Gastroesophageal sphincter (tissue), 3 donors: ENCODE data around the gene ENOX1.

Experiments
- POLR2A ChIP-seq, 2 donors: fragments of 450-650 bp; IDR thresholded peaks; one replicate each; pipeline ENCODE4 v1.6.1; 2017; ENCODE audit warnings: antibody characterized with exemption in 2 of 2, mild to moderate bottlenecking in 2 of 2, moderate library complexity in 1 of 2
- POLR2AphosphoS5 ChIP-seq: sonication (generic); formaldehyde crosslinking; IDR thresholded peaks from one replicate; pipeline ENCODE4 v1.6.1; 2017; ENCODE audit warnings: antibody characterized with exemption
- TF ChIP-seq, protein P1 (sequence below), 4 experiments: fragments of 200-600 bp in 2 of 4; fragments of 450-650 bp in 2 of 4; sonication (generic) in 1 of 4; IDR thresholded peaks; one replicate each; pipeline ENCODE4 v1.5.1; 2017 to 2019; ENCODE audit warnings: antibody characterized with exemption in 4 of 4, mild to moderate bottlenecking in 2 of 4, moderate library complexity in 2 of 4

DNA sequence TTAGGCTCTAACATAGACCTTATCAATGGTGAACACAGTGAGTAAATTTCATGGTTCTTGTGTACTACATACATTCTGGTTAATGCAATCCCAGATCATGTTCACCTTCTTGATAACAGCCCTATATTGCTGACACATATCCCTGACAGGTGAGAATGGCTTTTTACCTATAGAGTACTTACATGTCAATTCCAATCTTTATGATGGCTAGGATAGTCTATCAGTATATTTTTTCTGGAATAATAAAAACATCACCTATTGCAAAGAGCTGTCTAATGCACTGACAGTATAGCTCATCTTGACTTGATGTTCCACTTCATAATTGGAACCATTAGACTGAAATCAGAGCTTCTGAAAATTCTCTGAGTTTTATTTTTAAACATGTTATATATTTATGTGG is 199.4 kb downstream of the ENOX1 start:
- TF ChIP-seq, protein P1, sequence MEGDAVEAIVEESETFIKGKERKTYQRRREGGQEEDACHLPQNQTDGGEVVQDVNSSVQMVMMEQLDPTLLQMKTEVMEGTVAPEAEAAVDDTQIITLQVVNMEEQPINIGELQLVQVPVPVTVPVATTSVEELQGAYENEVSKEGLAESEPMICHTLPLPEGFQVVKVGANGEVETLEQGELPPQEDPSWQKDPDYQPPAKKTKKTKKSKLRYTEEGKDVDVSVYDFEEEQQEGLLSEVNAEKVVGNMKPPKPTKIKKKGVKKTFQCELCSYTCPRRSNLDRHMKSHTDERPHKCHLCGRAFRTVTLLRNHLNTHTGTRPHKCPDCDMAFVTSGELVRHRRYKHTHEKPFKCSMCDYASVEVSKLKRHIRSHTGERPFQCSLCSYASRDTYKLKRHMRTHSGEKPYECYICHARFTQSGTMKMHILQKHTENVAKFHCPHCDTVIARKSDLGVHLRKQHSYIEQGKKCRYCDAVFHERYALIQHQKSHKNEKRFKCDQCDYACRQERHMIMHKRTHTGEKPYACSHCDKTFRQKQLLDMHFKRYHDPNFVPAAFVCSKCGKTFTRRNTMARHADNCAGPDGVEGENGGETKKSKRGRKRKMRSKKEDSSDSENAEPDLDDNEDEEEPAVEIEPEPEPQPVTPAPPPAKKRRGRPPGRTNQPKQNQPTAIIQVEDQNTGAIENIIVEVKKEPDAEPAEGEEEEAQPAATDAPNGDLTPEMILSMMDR (IDR thresholded peaks at IDR 0.05), result no peak
- TF ChIP-seq POLR2A (IDR thresholded peaks at IDR 0.05) (no peak), POLR2AphosphoS5 (no peak)
